Epithelial cell of proximal tubule (primary cell): ENCODE data around the gene C2CD2. TPM values are rescaled to one million over a fixed set of nuclear protein-coding genes. Genes with fewer than 3 reads are reported as not detected.
A peak's percentile ranks its signal among the peaks of the same experiment; 100 is the strongest.
"Not testable (repeated sequence)": the region's sequence is repeated elsewhere in the genome, so short reads cannot be mapped to it uniquely, and the experiment has no call there.

Experiments
- DNase-seq: peaks from one replicate; pipeline ENCODE4 v3.0.0-alpha.2; 2011; ENCODE audit warnings: low read depth
- H3K4me3 ChIP-seq: 2 replicates; pipeline ENCODE4 v1.5.1; 2011; ENCODE audit warnings: low read depth, mild to moderate bottlenecking, low read length
- total RNA-seq: library from RNA; depleted of rRNA; stranded (reverse); fragments of >200 nt; gene quantifications from 2 replicates; pipeline ENCODE4 v1.2.3, GENCODE V29; 2015
- TF ChIP-seq, protein P1 (sequence below): conservative IDR thresholded peaks from 2 replicates; pipeline ENCODE4 v1.5.1; 2012; ENCODE audit warnings: low read depth, mild to moderate bottlenecking, low read length

C2CD2 gene
- total RNA-seq, 1 donor from 2014 or later, result 7.1 TPM

DNA sequence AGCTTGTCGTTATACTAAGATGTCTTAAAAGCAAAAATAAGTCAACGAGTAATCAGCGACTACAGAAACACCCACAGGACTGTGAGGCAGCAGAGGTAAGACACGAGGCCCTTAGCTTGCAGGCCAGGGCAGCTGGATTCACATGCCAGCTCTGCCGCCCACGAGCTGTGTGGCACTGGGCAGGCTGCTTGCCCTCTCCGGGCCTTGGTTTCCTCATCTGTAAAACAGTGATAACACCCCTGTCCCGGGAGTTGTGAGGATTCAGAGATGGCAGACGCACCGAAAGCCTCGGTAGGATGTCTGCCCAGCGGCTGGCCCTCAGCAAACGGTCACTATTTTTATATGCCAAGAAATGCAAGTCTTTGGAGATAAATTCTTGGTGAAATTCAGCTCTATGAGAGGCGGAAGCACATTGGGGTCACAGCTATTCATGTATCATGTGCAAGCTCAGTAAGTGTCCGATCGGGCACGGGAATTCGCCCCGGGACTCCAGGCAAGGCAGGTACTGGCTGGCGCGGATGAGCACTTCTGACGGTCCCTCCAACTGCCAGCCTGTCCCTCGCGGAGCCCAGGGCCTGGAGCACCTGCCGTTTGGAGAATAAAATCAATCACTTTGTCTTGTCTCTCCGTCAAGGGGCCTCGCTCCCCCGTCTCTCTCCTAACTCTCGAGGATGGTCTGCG is 1.1 kb downstream of the C2CD2 start:
- DNase-seq, result no peak
- TF ChIP-seq, protein P1, sequence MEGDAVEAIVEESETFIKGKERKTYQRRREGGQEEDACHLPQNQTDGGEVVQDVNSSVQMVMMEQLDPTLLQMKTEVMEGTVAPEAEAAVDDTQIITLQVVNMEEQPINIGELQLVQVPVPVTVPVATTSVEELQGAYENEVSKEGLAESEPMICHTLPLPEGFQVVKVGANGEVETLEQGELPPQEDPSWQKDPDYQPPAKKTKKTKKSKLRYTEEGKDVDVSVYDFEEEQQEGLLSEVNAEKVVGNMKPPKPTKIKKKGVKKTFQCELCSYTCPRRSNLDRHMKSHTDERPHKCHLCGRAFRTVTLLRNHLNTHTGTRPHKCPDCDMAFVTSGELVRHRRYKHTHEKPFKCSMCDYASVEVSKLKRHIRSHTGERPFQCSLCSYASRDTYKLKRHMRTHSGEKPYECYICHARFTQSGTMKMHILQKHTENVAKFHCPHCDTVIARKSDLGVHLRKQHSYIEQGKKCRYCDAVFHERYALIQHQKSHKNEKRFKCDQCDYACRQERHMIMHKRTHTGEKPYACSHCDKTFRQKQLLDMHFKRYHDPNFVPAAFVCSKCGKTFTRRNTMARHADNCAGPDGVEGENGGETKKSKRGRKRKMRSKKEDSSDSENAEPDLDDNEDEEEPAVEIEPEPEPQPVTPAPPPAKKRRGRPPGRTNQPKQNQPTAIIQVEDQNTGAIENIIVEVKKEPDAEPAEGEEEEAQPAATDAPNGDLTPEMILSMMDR, result no peak
- peak overlapping the region; percentile 56 for H3K4me3 ChIP-seq

GRCh38 chr21:41951876-41952567 is 1.8 kb downstream of the C2CD2 start:
- peak overlapping the region; percentile 56 for H3K4me3 ChIP-seq
- DNase-seq, result no peak
- TF ChIP-seq, protein P1, result no peak

DNA sequence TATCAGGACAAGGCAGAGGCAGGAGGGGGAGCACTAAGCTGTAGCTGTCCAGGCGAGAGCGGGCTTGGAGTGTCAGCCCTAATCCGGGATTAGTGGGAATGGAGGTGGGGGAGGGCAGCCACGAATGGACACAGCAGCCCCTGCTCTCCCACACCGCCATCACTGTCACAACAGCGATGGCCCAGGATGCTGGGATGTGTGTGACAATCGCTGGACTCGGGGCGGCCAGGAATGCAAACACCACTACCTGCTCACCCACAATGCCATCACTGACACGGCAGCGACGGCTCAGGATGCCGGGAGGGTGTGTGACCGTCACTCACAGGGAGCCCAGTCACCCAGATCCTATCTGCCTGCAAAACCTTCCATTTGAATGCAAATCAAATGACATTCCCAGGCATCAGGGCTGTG is 2.9 kb downstream of the C2CD2 start:
- no peak for DNase-seq
- TF ChIP-seq, protein P1, result no peak
- H3K4me3 ChIP-seq, result no peak overlapping the region

- H3K4me3 ChIP-seq, DNase-seq: not testable (repeated sequence)
Observed at GRCh38 chr21:41949631-41950030, 4.2 kb downstream of the C2CD2 start.

DNA sequence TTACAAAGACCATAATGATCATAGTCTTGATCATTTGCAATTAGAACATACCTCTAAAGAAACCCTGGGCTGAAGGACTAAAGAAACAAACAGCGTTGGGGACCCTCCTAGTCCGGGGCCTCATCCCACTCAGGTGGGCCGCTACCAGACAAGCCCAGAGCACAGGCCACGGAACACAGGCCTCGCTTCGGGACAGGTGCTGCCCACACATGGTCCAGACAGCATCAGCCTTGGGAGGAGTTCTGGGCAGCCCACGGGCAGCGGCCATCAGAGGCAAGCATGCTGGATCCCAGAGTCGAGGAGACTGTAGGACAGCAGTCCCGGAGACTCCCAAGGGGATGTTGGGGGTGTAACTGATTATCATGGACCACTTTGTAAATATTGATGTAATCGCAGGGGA is 4.9 kb downstream of the C2CD2 start:
- no peak for DNase-seq
- H3K4me3 ChIP-seq, result no peak overlapping the region
- TF ChIP-seq, protein P1, result no peak

GRCh38 chr21:41948078-41948895 is 5.5 kb downstream of the C2CD2 start:
- DNase-seq, result no peak
- no peak overlapping the region for H3K4me3 ChIP-seq
- TF ChIP-seq, protein P1, result no peak

GRCh38 chr21:41945982-41946381 is 7.8 kb downstream of the C2CD2 start:
- TF ChIP-seq, protein P1, result no peak
- no peak for DNase-seq
- H3K4me3 ChIP-seq, result no peak overlapping the region
